B cell (primary cell): ENCODE results near the gene TSPAN10.

Experiments
- EZH2 ChIP-seq: IDR thresholded peaks from 2 replicates; pipeline ENCODE4 v1.6.1; 2012; ENCODE audit warnings: borderline replicate concordance, low read depth, mild to moderate bottlenecking, moderate library complexity, low read length; ENCODE audit not compliant: insufficient read depth, poor library complexity, severe bottlenecking
- TF ChIP-seq, protein P1 (sequence below): fragments of 200-600 bp; IDR thresholded peaks from one replicate; pipeline ENCODE4 v1.8.0; 2022; ENCODE audit warnings: antibody characterized with exemption, mild to moderate bottlenecking

DNA sequence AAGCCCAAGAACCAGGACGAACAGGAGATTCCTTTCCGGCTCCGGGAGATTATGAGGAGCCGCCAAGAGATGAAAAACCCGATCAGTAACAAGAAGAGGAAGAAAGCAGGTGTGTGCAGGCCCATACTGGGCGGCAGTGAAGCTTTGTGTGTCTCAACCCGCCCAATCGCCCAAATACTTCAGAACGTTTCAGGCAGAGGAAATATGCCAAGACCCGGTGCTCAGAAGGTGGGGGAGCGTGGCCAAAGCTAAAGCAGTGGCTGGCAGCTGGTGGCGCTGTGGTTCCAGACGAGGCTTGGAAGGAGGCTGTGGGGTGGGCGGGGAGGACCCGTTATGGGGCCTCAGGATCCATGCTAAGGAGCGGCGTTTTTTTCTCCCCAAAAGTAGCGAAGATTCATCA is 30.8 kb downstream of the TSPAN10 start:
- TF ChIP-seq, protein P1, sequence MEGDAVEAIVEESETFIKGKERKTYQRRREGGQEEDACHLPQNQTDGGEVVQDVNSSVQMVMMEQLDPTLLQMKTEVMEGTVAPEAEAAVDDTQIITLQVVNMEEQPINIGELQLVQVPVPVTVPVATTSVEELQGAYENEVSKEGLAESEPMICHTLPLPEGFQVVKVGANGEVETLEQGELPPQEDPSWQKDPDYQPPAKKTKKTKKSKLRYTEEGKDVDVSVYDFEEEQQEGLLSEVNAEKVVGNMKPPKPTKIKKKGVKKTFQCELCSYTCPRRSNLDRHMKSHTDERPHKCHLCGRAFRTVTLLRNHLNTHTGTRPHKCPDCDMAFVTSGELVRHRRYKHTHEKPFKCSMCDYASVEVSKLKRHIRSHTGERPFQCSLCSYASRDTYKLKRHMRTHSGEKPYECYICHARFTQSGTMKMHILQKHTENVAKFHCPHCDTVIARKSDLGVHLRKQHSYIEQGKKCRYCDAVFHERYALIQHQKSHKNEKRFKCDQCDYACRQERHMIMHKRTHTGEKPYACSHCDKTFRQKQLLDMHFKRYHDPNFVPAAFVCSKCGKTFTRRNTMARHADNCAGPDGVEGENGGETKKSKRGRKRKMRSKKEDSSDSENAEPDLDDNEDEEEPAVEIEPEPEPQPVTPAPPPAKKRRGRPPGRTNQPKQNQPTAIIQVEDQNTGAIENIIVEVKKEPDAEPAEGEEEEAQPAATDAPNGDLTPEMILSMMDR = no peak
- TF ChIP-seq EZH2 = no peak
